Liver (tissue), 9 donors: ENCODE measurements around the gene KCNQ4. TPM values are rescaled to one million over a fixed set of nuclear protein-coding genes. Genes with fewer than 3 reads are reported as not detected.

Experiments used
- DNase-seq: peaks from one replicate; pipeline ENCODE4 v3.0.0-alpha.2; 2017; ENCODE audit warnings: low spot score
- H3K27ac ChIP-seq, 2 donors: one replicate each; pipeline ENCODE4 v1.7.0; 2013; ENCODE audit warnings: inconsistent platforms in 2 of 2, low read length in 2 of 2, control low read depth in 1 of 2, low read depth in 1 of 2, mild to moderate bottlenecking in 1 of 2
- H3K27me3 ChIP-seq, 4 donors: one replicate each; pipeline versions ENCODE4 v1.6.1 to v1.7.0; 2013; ENCODE audit warnings: low read length in 3 of 4, inconsistent platforms in 1 of 4, mild to moderate bottlenecking in 1 of 4, moderate library complexity in 1 of 4; ENCODE audit not compliant: control insufficient read depth in 4 of 4, insufficient read depth in 4 of 4
- H3K36me3 ChIP-seq, 4 donors: one replicate each; pipeline versions ENCODE4 v1.6.1 to v1.7.0; 2013; ENCODE audit warnings: low read length in 3 of 4, mild to moderate bottlenecking in 3 of 4, low read depth in 1 of 4, moderate library complexity in 1 of 4; ENCODE audit not compliant: control insufficient read depth in 4 of 4, insufficient read depth in 3 of 4
- H3K4me1 ChIP-seq, 4 donors: one replicate each; pipeline versions ENCODE4 v1.6.1 to v1.7.0; 2013; ENCODE audit warnings: low read length in 3 of 4, mild to moderate bottlenecking in 3 of 4, moderate library complexity in 1 of 4; ENCODE audit not compliant: control insufficient read depth in 4 of 4, insufficient read depth in 4 of 4
- H3K4me3 ChIP-seq, 3 donors: one replicate each; pipeline versions ENCODE4 v1.6.1 to v1.7.0; 2013; ENCODE audit warnings: low read length in 3 of 3, control low read depth in 1 of 3, low read depth in 1 of 3, mild to moderate bottlenecking in 1 of 3
- H3K9ac ChIP-seq, 2 donors: one replicate each; pipeline ENCODE4 v1.7.0; 2013; ENCODE audit warnings: low read length in 2 of 2, mild to moderate bottlenecking in 2 of 2, moderate library complexity in 2 of 2, control low read depth in 1 of 2, low read depth in 1 of 2
- H3K9me3 ChIP-seq, 4 donors: one replicate each; pipeline versions ENCODE4 v1.6.1 to v1.7.0; 2013; ENCODE audit warnings: low read length in 3 of 4; ENCODE audit not compliant: control insufficient read depth in 4 of 4
- ATF3 ChIP-seq: IDR thresholded peaks from 2 replicates; pipeline ENCODE4 v1.6.1; 2016; ENCODE audit warnings: antibody characterized with exemption
- CTCF ChIP-seq: fragments of 150-350 bp; IDR thresholded peaks from 2 replicates; pipeline ENCODE4 v1.5.1; 2017; ENCODE audit warnings: improper control_type of control experiment, low read depth, low read length; ENCODE audit not compliant: missing input control
- EGR1 ChIP-seq, 2 donors: IDR thresholded peaks; 2 replicates each; pipeline ENCODE4 v1.6.1; 2016 to 2018; ENCODE audit warnings: antibody characterized with exemption in 2 of 2, low read depth in 2 of 2
- FOXA1 ChIP-seq: IDR thresholded peaks from 2 replicates; pipeline ENCODE4 v1.6.1; 2016; ENCODE audit warnings: antibody characterized with exemption
- FOXA2 ChIP-seq: IDR thresholded peaks from 2 replicates; pipeline ENCODE4 v1.6.1; 2016; ENCODE audit warnings: antibody characterized with exemption
- GABPA ChIP-seq, 2 donors: IDR thresholded peaks in 1 of 2; conservative IDR thresholded peaks in 1 of 2; 2 replicates each; pipeline ENCODE4 v1.6.1; 2016; ENCODE audit warnings: antibody characterized with exemption in 2 of 2, mild to moderate bottlenecking in 1 of 2, moderate library complexity in 1 of 2
- HNF4A ChIP-seq, 2 donors: conservative IDR thresholded peaks; 2 replicates each; pipeline ENCODE4 v1.6.1; 2016; ENCODE audit warnings: antibody characterized with exemption in 2 of 2, mild to moderate bottlenecking in 2 of 2
- HNF4G ChIP-seq: IDR thresholded peaks from 2 replicates; pipeline ENCODE4 v1.6.1; 2016; ENCODE audit warnings: antibody characterized with exemption
- JUND ChIP-seq, 2 donors: IDR thresholded peaks; 2 replicates each; pipeline ENCODE4 v1.6.1; 2016; ENCODE audit warnings: antibody characterized with exemption in 2 of 2
- MAX ChIP-seq: IDR thresholded peaks from 2 replicates; pipeline ENCODE4 v1.6.1; 2016; ENCODE audit warnings: antibody characterized with exemption
- NR2F2 ChIP-seq: IDR thresholded peaks from 2 replicates; pipeline ENCODE4 v1.6.1; 2016; ENCODE audit warnings: antibody characterized with exemption
- REST ChIP-seq: IDR thresholded peaks from 2 replicates; pipeline ENCODE4 v1.6.1; 2016; ENCODE audit warnings: antibody characterized with exemption, mild to moderate bottlenecking
- RXRA ChIP-seq, 2 donors: IDR thresholded peaks; 2 replicates each; pipeline ENCODE4 v1.6.1; 2017 to 2018; ENCODE audit warnings: antibody characterized with exemption in 2 of 2, mild to moderate bottlenecking in 1 of 2
- SP1 ChIP-seq: IDR thresholded peaks from 2 replicates; pipeline ENCODE4 v1.6.1; 2018; ENCODE audit warnings: antibody characterized with exemption, mild to moderate bottlenecking
- TAF1 ChIP-seq: conservative IDR thresholded peaks from 2 replicates; pipeline ENCODE4 v1.6.1; 2016; ENCODE audit warnings: antibody characterized with exemption, mild to moderate bottlenecking
- WGBS: extraction: QIAGEN DNeasy Blood & Tissue Kit; methylation state at CpG from one replicate; pipeline ENCODE4 v1.1.7; 2013; 5-methylcytosine and 5-hydroxymethylcytosine counted together
- polyA plus RNA-seq, 2 donors: library from polyadenylated mRNA; stranded (reverse) in 1 of 2; unstranded in 1 of 2; fragments of 200-250 nt in 1 of 2; fragments of >200 nt in 1 of 2; fragmentation: Nextera tagmentation in 1 of 2; extraction: Ambion mirVana in 1 of 2; gene quantifications; one replicate each; pipeline versions ENCODE4 v1.2.1 to v1.2.3, GENCODE V29; 2013 to 2015
- total RNA-seq, 2 donors: library from RNA; depleted of rRNA; stranded (reverse); fragments of >200 nt; gene quantifications; one replicate each; pipeline ENCODE4 v1.2.3, GENCODE V29; 2014
- donor health status: healthy.
- donor health status: healthy.
- donor health status: healthy.
- donor health status: healthy.
- donor health status: healthy.

KCNQ4 gene
- total and polyA plus RNA-seq, 4 donors = 0.10 to 2.1 (median 0.27) TPM

GRCh38 chr1:40845895-40846294, 62.3 kb downstream of the KCNQ4 start:
- H3K4me3 ChIP-seq = no peak overlapping the region

GRCh38 chr1:40847023-40847745, 63.6 kb downstream of the KCNQ4 start:
- Histone ChIP-seq H3K4me3 (no peak overlapping the region), H3K27me3 (no peaks in the 10 kb centered on the region), H3K27ac (no peak overlapping the region), H3K4me1 (peaks cover 0 to 21% (median 17%) of the 10 kb centered on the region in 4 donors), H3K36me3 (no peaks in the 10 kb centered on the region), H3K9me3 (no peaks in the 10 kb centered on the region), H3K9ac (no peak overlapping the region)
- WGBS = 85% methylated on average over 6 of the region's 6 CpGs
- TF ChIP-seq CTCF = no peak
- no peak for TF ChIP-seq SP1
- TF ChIP-seq RXRA (IDR thresholded peaks at IDR 0.05) = no peak
- TF ChIP-seq TAF1 = no peak
- TF ChIP-seq EGR1 (IDR thresholded peaks at IDR 0.05; ENCODE audit: low read depth in 2 of 2) = no peak
- TF ChIP-seq FOXA1 = no peak
- no peak for TF ChIP-seq GABPA (IDR thresholded peaks at IDR 0.05 in 1 of 2, conservative IDR thresholded peaks at IDR 0.05 in 1 of 2)
- TF ChIP-seq JUND (IDR thresholded peaks at IDR 0.05) = no peak
- TF ChIP-seq MAX = no peak
- no peak for TF ChIP-seq ATF3
- TF ChIP-seq NR2F2 = no peak
- TF ChIP-seq HNF4G = no peak
- no peak for TF ChIP-seq FOXA2
- no peak for TF ChIP-seq HNF4A (conservative IDR thresholded peaks at IDR 0.05)
- TF ChIP-seq REST = no peak
- no peak for DNase-seq

More at GRCh38 chr1:40845895-40846294, 62.3 kb downstream of the KCNQ4 start:
- Histone ChIP-seq H3K27me3 (no peaks in the 10 kb centered on the region), H3K9me3 (no peaks in the 10 kb centered on the region), H3K27ac (no peak overlapping the region), H3K36me3 (no peaks in the 10 kb centered on the region), H3K9ac (no peak overlapping the region), H3K4me1 (peaks cover 0 to 21% (median 17%) of the 10 kb centered on the region in 4 donors)
- DNase-seq = no peak
- 99% methylated on average over 1 of the region's 1 CpG for WGBS
- TF ChIP-seq SP1 = no peak
- TF ChIP-seq EGR1 (IDR thresholded peaks at IDR 0.05; ENCODE audit: low read depth in 2 of 2) = no peak
- TF ChIP-seq GABPA (IDR thresholded peaks at IDR 0.05 in 1 of 2, conservative IDR thresholded peaks at IDR 0.05 in 1 of 2) = no peak
- TF ChIP-seq HNF4A (conservative IDR thresholded peaks at IDR 0.05) = no peak
- TF ChIP-seq HNF4G = no peak
